Endothelial cell of umbilical vein (primary cell): ENCODE results near the gene C3orf20. TPM values are rescaled to one million over a fixed set of nuclear protein-coding genes. Genes with fewer than 3 reads are reported as not detected.

Experiments
- BruUV-seq: library from RNA; stranded (reverse); fragments of 400-500 nt; replicated peaks from 2 replicates; lab custom pipeline; 2021; lab: Mats Ljungman, UMichigan
- CTCF ChIA-PET: fragments of 300-600, 350-600 bp; sonication (Branson Sonifier 250); formaldehyde crosslinking; loops from one replicate; lab custom pipeline; 2021; ENCODE audit warnings: antibody characterized with exemption, inconsistent platforms; lab: Charles Lee
- POLR2A ChIA-PET: fragments of 300-600, 350-600 bp; sonication (Branson Sonifier 250); formaldehyde crosslinking; loops from one replicate; lab custom pipeline; 2021; ENCODE audit warnings: antibody characterized with exemption, inconsistent platforms; lab: Charles Lee
- DNase-seq: peaks from one replicate; pipeline ENCODE4 v3.0.0-alpha.2; 2011; ENCODE audit warnings: low read depth, low spot score
- FAIRE-seq: peaks from 2 replicates; lab custom pipeline; 2011; peaks lifted over from hg19 to GRCh38; lab: Jason Lieb, UNC
- H2AFZ ChIP-seq: 2 replicates; pipeline ENCODE4 v1.6.0; 2012; ENCODE audit warnings: low read depth, low read length, control low read depth, inconsistent platforms
- H3K27ac ChIP-seq: 2 replicates; pipeline ENCODE4 v1.5.1; 2011; ENCODE audit warnings: low read depth, mild to moderate bottlenecking, control low read depth, low read length, moderate library complexity; ENCODE audit not compliant: insufficient read depth
- H3K27me3 ChIP-seq, 2 experiments: 2 replicates each; pipeline versions ENCODE4 v1.6.0 to v1.6.1; 2011; ENCODE audit warnings: low read length in 2 of 2, mixed read lengths in 1 of 2; ENCODE audit not compliant: control insufficient read depth in 2 of 2, insufficient read depth in 2 of 2
- H3K36me3 ChIP-seq, 2 experiments: 2 replicates in 1 of 2; 3 replicates in 1 of 2; pipeline ENCODE4 v1.5.1; 2011; ENCODE audit warnings: low read length in 2 of 2, mild to moderate bottlenecking in 1 of 2, moderate library complexity in 1 of 2; ENCODE audit not compliant: control insufficient read depth in 2 of 2, insufficient read depth in 2 of 2; ENCODE audit errors: extremely low read depth in 1 of 2
- H3K4me1 ChIP-seq: 3 replicates; pipeline ENCODE4 v1.5.1; 2011; ENCODE audit warnings: mild to moderate bottlenecking, low read length; ENCODE audit not compliant: control insufficient read depth, insufficient read depth; ENCODE audit errors: extremely low read depth
- H3K4me2 ChIP-seq: 2 replicates; pipeline ENCODE4 v1.6.1; 2011; ENCODE audit warnings: low read length, control low read depth, mixed read lengths; ENCODE audit not compliant: insufficient read depth
- H3K4me3 ChIP-seq, 3 experiments: fragments of 200-600 bp in 1 of 3; sonication (generic), shearing (Covaris generic) in 1 of 3; replicated peaks in 1 of 3; 2 replicates each; pipeline ENCODE4 v1.5.1; 2011 to 2016; ENCODE audit warnings: control low read depth in 3 of 3, low read length in 3 of 3, mild to moderate bottlenecking in 2 of 3, inconsistent platforms in 1 of 3, low read depth in 1 of 3, moderate library complexity in 1 of 3; ENCODE audit not compliant: insufficient read depth in 1 of 3
- H3K79me2 ChIP-seq: 2 replicates; pipeline ENCODE4 v1.6.0; 2012; ENCODE audit warnings: low read length, inconsistent platforms; ENCODE audit not compliant: control insufficient read depth, insufficient read depth
- H3K9ac ChIP-seq: replicated peaks from 2 replicates; pipeline ENCODE3; 2011; ENCODE audit warnings: low read length, control low read depth; ENCODE audit not compliant: insufficient read depth; ENCODE audit errors: extremely low read depth
- H3K9me1 ChIP-seq: replicated peaks from 3 replicates; pipeline ENCODE4 v1.6.0; 2011; ENCODE audit warnings: mild to moderate bottlenecking, low read length; ENCODE audit not compliant: control insufficient read depth, insufficient read depth; ENCODE audit errors: extremely low read depth
- H3K9me3 ChIP-seq: replicated peaks from 2 replicates; pipeline ENCODE4 v1.5.1; 2012; ENCODE audit warnings: low read length, inconsistent platforms; ENCODE audit not compliant: control insufficient read depth, insufficient read depth
- H4K20me1 ChIP-seq: replicated peaks from 2 replicates; pipeline ENCODE3; 2011; ENCODE audit warnings: mild to moderate bottlenecking, low read length; ENCODE audit not compliant: control insufficient read depth, insufficient read depth; ENCODE audit errors: extremely low read depth
- CTCF ChIP-seq, 2 donors: IDR thresholded peaks; 1 replicate in 1 of 2; 2 replicates in 1 of 2; pipeline ENCODE4 v1.5.1; 2011; ENCODE audit warnings: low read length in 2 of 2, mild to moderate bottlenecking in 2 of 2, moderate library complexity in 2 of 2, control low read depth in 1 of 2, inconsistent platforms in 1 of 2, low read depth in 1 of 2; ENCODE audit not compliant: insufficient read depth in 1 of 2; ENCODE audit errors: extremely low read depth in 1 of 2
- EZH2 ChIP-seq: IDR thresholded peaks from 2 replicates; pipeline ENCODE4 v1.6.1; 2012; ENCODE audit warnings: borderline replicate concordance, low read depth, mild to moderate bottlenecking, moderate library complexity, low read length, inconsistent platforms; ENCODE audit not compliant: severe bottlenecking
- FOS ChIP-seq: IDR thresholded peaks from 2 replicates; pipeline ENCODE4 v1.6.1; 2011; ENCODE audit warnings: mild to moderate bottlenecking, low read length, moderate library complexity, borderline replicate concordance; ENCODE audit not compliant: insufficient read depth
- GATA2 ChIP-seq: IDR thresholded peaks from 2 replicates; pipeline ENCODE4 v1.7.0; 2011; ENCODE audit warnings: low read depth, mild to moderate bottlenecking, moderate library complexity, mixed read lengths, low read length; ENCODE audit not compliant: insufficient read length, insufficient read depth
- JUN ChIP-seq: IDR thresholded peaks from 2 replicates; pipeline ENCODE4 v1.6.1; 2011; ENCODE audit warnings: borderline replicate concordance, low read depth; ENCODE audit not compliant: insufficient read length, insufficient read depth
- MAX ChIP-seq: IDR thresholded peaks from 2 replicates; pipeline ENCODE4 v1.6.1; 2011; ENCODE audit not compliant: insufficient read depth, insufficient read length
- MYC ChIP-seq: IDR thresholded peaks from one replicate; pipeline ENCODE4 v1.6.1; 2011; ENCODE audit warnings: mild to moderate bottlenecking, low read depth, low read length
- POLR2A ChIP-seq: IDR thresholded peaks from 2 replicates; pipeline ENCODE4 v1.6.1; 2012; ENCODE audit warnings: low read depth, mild to moderate bottlenecking, control low read depth, low read length
- POLR2AphosphoS5 ChIP-seq: IDR thresholded peaks from 2 replicates; pipeline ENCODE4 v1.6.1; 2012; ENCODE audit warnings: low read depth, mild to moderate bottlenecking, control low read depth, low read length, moderate library complexity; ENCODE audit not compliant: insufficient read depth
- dilution Hi-C: fragments of 300-500 bp; cut with MboI; formaldehyde crosslinking; loops from one replicate; pipeline ENCODE4 v1.15.0; 2019; ENCODE audit warnings: low sequenced_read_pairs; ENCODE audit not compliant: extremely low pct_ligation_motif_present
- intact Hi-C: fragments of 100-400 bp; cut with micrococcal nuclease; formaldehyde crosslinking; loops from one replicate; pipeline ENCODE4 v1.10.0; 2022
- polyA plus RNA-seq, 4 experiments: library from polyadenylated mRNA; depleted of rRNA in 3 of 4; stranded (reverse) in 3 of 4; unstranded in 1 of 4; fragments of >200 nt; gene quantifications; 2 replicates each; pipeline versions ENCODE4 v1.2.1 to v1.2.3, GENCODE V29; 2011 to 2012; ENCODE audit warnings: missing spikeins in 1 of 4
- total RNA-seq: library from RNA; stranded (reverse); gene quantifications from 2 replicates; pipeline ENCODE4 v1.2.3, GENCODE V29; 2021

Gene C3orf20
- total and polyA plus RNA-seq, 2 donors (not counting 3 experiments of a cell fraction or from before 2014, with no cell fraction given): not detected

- Histone ChIP-seq H3K4me3 (no peak overlapping the region), H3K4me1 (peaks cover 48% of the 10 kb centered on the region), H3K27me3 (no peaks in the 10 kb centered on the region), H3K27ac (peak overlapping the region; percentile 44), H3K79me2 (peaks cover 9% of the 10 kb centered on the region), H3K4me2 (peak overlapping the region; percentile 42), H4K20me1 (no peaks in the 10 kb centered on the region), H3K9me1 (no peaks in the 10 kb centered on the region), H2AFZ (peak overlapping the region; percentile 1), H3K36me3 (no peaks in the 10 kb centered on the region), H3K9ac (no peak overlapping the region), H3K9me3 (no peaks in the 10 kb centered on the region)
- FAIRE-seq: peak; percentile 95
- DNase-seq: peak; percentile 92
- dilution Hi-C loops (no loop called here), intact Hi-C loops (loop anchor here (2.0 to 10.0 kb wide), 3 partner anchors 16 to 372 kb away; no protein-coding TSS in a partner anchor)
- ChIA-PET CTCF (interaction anchor here (1.0 to 1.5 kb wide), 5 partner anchors 11 to 26 kb away, joined by 3 to 10 read pairs (median 7); no protein-coding TSS in a partner anchor), POLR2A (no interaction called here)
- TF ChIP-seq GATA2 (no peak), MYC (no peak), EZH2 (no peak), POLR2A (peak; percentile 41), FOS (peak; percentile 87), POLR2AphosphoS5 (peak; percentile 44), JUN (peak; percentile 85), MAX (no peak), CTCF (IDR thresholded peaks at IDR 0.05; ENCODE audit: extremely low read depth in 1 of 2, insufficient read depth in 1 of 2, low read depth in 1 of 2, low read length in 2 of 2) (no peak)
- BruUV-seq: no TSS peak
Observed at GRCh38 chr3:14806641-14807263, 131.8 kb downstream of the C3orf20 start.
